HG02870 (cell line): Measurements from ENCODE around the gene AMT.
A peak's percentile ranks its signal among the peaks of the same experiment; 100 is the strongest.

Source experiments
- ATAC-seq: cut with Tn5 transposase; IDR thresholded peaks from one replicate; pipeline ENCODE4 v1.9.1; 2021; ENCODE audit warnings: mild to moderate bottlenecking, moderate library complexity; ENCODE audit not compliant: unreplicated experiment

The AMT gene

GRCh38 chr3:49422379-49423248, at the start of gene AMT:
Gene AMT (minus strand): TSS chr3:49422473. CDS start chr3:49422450, 23 bp downstream.
- ATAC-seq: no peak

GRCh38 chr3:49470714-49471420, 48.6 kb upstream of the AMT start:
- ATAC-seq: peak; percentile 23

GRCh38 chr3:49469936-49470713, 47.9 kb upstream of the AMT start, which contains the start of gene DAG1:
Gene DAG1 (plus strand): TSS chr3:49470267. CDS start chr3:49510535, 40,268 bp downstream.
- ATAC-seq: peak; percentile 78

- ATAC-seq: no peak
Measured at GRCh38 chr3:49469037-49469935, 47.0 kb upstream of the AMT start.

GRCh38 chr3:49466085-49466484, 43.8 kb upstream of the AMT start:
- ATAC-seq: no peak

- ATAC-seq: no peak
Measured at GRCh38 chr3:49465270-49466034, 43.2 kb upstream of the AMT start.

- no peak for ATAC-seq
Measured at GRCh38 chr3:49462222-49462621, 39.9 kb upstream of the AMT start.

GRCh38 chr3:49461443-49462171, 39.3 kb upstream of the AMT start:
- ATAC-seq: no peak

GRCh38 chr3:49460956-49461355, 38.7 kb upstream of the AMT start:
- ATAC-seq: no peak

GRCh38 chr3:49460188-49460890, 38.1 kb upstream of the AMT start:
- no peak for ATAC-seq

GRCh38 chr3:49456466-49456865, 34.2 kb upstream of the AMT start:
- no peak for ATAC-seq

GRCh38 chr3:49454898-49455681, 32.8 kb upstream of the AMT start:
- no peak for ATAC-seq

- ATAC-seq: no peak
Measured at GRCh38 chr3:49454458-49454857, 32.2 kb upstream of the AMT start.

GRCh38 chr3:49453621-49454020, 31.3 kb upstream of the AMT start:
- ATAC-seq: no peak

- ATAC-seq: no peak
Measured at GRCh38 chr3:49445391-49445790, 23.1 kb upstream of the AMT start.

GRCh38 chr3:49434731-49435130, 12.5 kb upstream of the AMT start:
- ATAC-seq: no peak

- no peak for ATAC-seq
Measured at GRCh38 chr3:49428752-49429080, 6.4 kb upstream of the AMT start.

- ATAC-seq: no peak
Measured at GRCh38 chr3:49427586-49427985, 5.3 kb upstream of the AMT start.
